Liver (tissue), 3 donors: ENCODE results near the gene PDE4D.

Experiments used
- ATF3 ChIP-seq: IDR thresholded peaks from 2 replicates; pipeline ENCODE4 v1.6.1; 2016; ENCODE audit warnings: antibody characterized with exemption
- CTCF ChIP-seq: fragments of 150-350 bp; IDR thresholded peaks from 2 replicates; pipeline ENCODE4 v1.5.1; 2017; ENCODE audit warnings: improper control_type of control experiment, low read depth, low read length; ENCODE audit not compliant: missing input control
- EGR1 ChIP-seq, 2 donors: IDR thresholded peaks; 2 replicates each; pipeline ENCODE4 v1.6.1; 2016 to 2018; ENCODE audit warnings: antibody characterized with exemption in 2 of 2, low read depth in 2 of 2
- FOXA1 ChIP-seq: IDR thresholded peaks from 2 replicates; pipeline ENCODE4 v1.6.1; 2016; ENCODE audit warnings: antibody characterized with exemption
- GABPA ChIP-seq, 2 donors: IDR thresholded peaks in 1 of 2; conservative IDR thresholded peaks in 1 of 2; 2 replicates each; pipeline ENCODE4 v1.6.1; 2016; ENCODE audit warnings: antibody characterized with exemption in 2 of 2, mild to moderate bottlenecking in 1 of 2, moderate library complexity in 1 of 2
- HNF4A ChIP-seq, 2 donors: conservative IDR thresholded peaks; 2 replicates each; pipeline ENCODE4 v1.6.1; 2016; ENCODE audit warnings: antibody characterized with exemption in 2 of 2, mild to moderate bottlenecking in 2 of 2
- JUND ChIP-seq, 2 donors: IDR thresholded peaks; 2 replicates each; pipeline ENCODE4 v1.6.1; 2016; ENCODE audit warnings: antibody characterized with exemption in 2 of 2
- MAX ChIP-seq: IDR thresholded peaks from 2 replicates; pipeline ENCODE4 v1.6.1; 2016; ENCODE audit warnings: antibody characterized with exemption
- RAD21 ChIP-seq, 2 donors: IDR thresholded peaks; 2 replicates each; pipeline ENCODE4 v1.6.1; 2016; ENCODE audit warnings: antibody characterized with exemption in 2 of 2, mild to moderate bottlenecking in 2 of 2
- REST ChIP-seq: IDR thresholded peaks from 2 replicates; pipeline ENCODE4 v1.6.1; 2016; ENCODE audit warnings: antibody characterized with exemption, mild to moderate bottlenecking
- SP1 ChIP-seq: IDR thresholded peaks from 2 replicates; pipeline ENCODE4 v1.6.1; 2018; ENCODE audit warnings: antibody characterized with exemption, mild to moderate bottlenecking
- TAF1 ChIP-seq: conservative IDR thresholded peaks from 2 replicates; pipeline ENCODE4 v1.6.1; 2016; ENCODE audit warnings: antibody characterized with exemption, mild to moderate bottlenecking
- YY1 ChIP-seq: IDR thresholded peaks from 2 replicates; pipeline ENCODE4 v1.6.1; 2016; ENCODE audit warnings: antibody characterized with exemption, mild to moderate bottlenecking
- ZBTB33 ChIP-seq: IDR thresholded peaks from 2 replicates; pipeline ENCODE4 v1.6.1; 2016; ENCODE audit warnings: antibody characterized with exemption
- donor health status: healthy.
- donor health status: healthy.

- no peak for TF ChIP-seq CTCF
- TF ChIP-seq REST, result no peak
- no peak for TF ChIP-seq FOXA1
- TF ChIP-seq SP1, result no peak
- no peak for TF ChIP-seq MAX
- no peak for TF ChIP-seq JUND (IDR thresholded peaks at IDR 0.05)
- TF ChIP-seq HNF4A (conservative IDR thresholded peaks at IDR 0.05), result no peak
- TF ChIP-seq ATF3, result no peak
- TF ChIP-seq TAF1, result no peak
- TF ChIP-seq YY1, result no peak
- no peak for TF ChIP-seq RAD21 (IDR thresholded peaks at IDR 0.05)
- TF ChIP-seq GABPA (IDR thresholded peaks at IDR 0.05 in 1 of 2, conservative IDR thresholded peaks at IDR 0.05 in 1 of 2), result no peak
- no peak for TF ChIP-seq ZBTB33
- TF ChIP-seq EGR1 (IDR thresholded peaks at IDR 0.05; ENCODE audit: low read depth in 2 of 2), result no peak
These were observed 889.9 kb downstream of the PDE4D start for GRCh38 chr5:59003641-59004040.
